CD14-positive monocyte (primary cell): ENCODE measurements around the gene LAMC1. TPM values are rescaled to one million over a fixed set of nuclear protein-coding genes. Genes with fewer than 3 reads are reported as not detected.

Experiments
- DNase-seq, 3 donors: peaks; one replicate each; pipeline ENCODE4 v3.0.0-alpha.2; 2011 to 2022
- H2AFZ ChIP-seq: 2 replicates; pipeline ENCODE4 v1.6.0; 2012; ENCODE audit warnings: mild to moderate bottlenecking, low read depth, low read length, inconsistent platforms; ENCODE audit not compliant: insufficient read depth, poor library complexity, severe bottlenecking
- H3K27ac ChIP-seq, 2 donors: 1 replicate in 1 of 2; 2 replicates in 1 of 2; pipeline ENCODE4 v1.5.1; 2012 to 2013; ENCODE audit warnings: low read length in 2 of 2, control low read depth in 1 of 2, inconsistent platforms in 1 of 2, low read depth in 1 of 2, mild to moderate bottlenecking in 1 of 2
- H3K27me3 ChIP-seq, 2 donors: one replicate each; pipeline versions ENCODE4 v1.6.0 to v1.6.1; 2011 to 2013; ENCODE audit warnings: low read length in 2 of 2; ENCODE audit not compliant: control insufficient read depth in 2 of 2, insufficient read depth in 2 of 2
- H3K36me3 ChIP-seq, 2 donors: replicated peaks in 1 of 2; 1 replicate in 1 of 2; 2 replicates in 1 of 2; pipeline versions ENCODE4 v1.5.1 to v1.6.1; 2012 to 2013; ENCODE audit warnings: low read length in 2 of 2, control low read depth in 1 of 2, inconsistent platforms in 1 of 2, mild to moderate bottlenecking in 1 of 2; ENCODE audit not compliant: insufficient read depth in 2 of 2, control insufficient read depth in 1 of 2
- H3K4me1 ChIP-seq, 2 donors: 1 replicate in 1 of 2; 2 replicates in 1 of 2; pipeline versions ENCODE4 v1.5.1 to v1.6.1; 2012 to 2013; ENCODE audit warnings: low read length in 2 of 2, control low read depth in 1 of 2, inconsistent platforms in 1 of 2, mild to moderate bottlenecking in 1 of 2, moderate library complexity in 1 of 2; ENCODE audit not compliant: insufficient read depth in 2 of 2, control insufficient read depth in 1 of 2
- H3K4me2 ChIP-seq: replicated peaks from 2 replicates; pipeline ENCODE3; 2012; ENCODE audit warnings: low read length, moderate library complexity, mild to moderate bottlenecking; ENCODE audit not compliant: poor library complexity, severe bottlenecking; ENCODE audit errors: extremely low read depth
- H3K4me3 ChIP-seq, 3 experiments: fragments of 200-600 bp in 1 of 3; sonication (generic) in 1 of 3; replicated peaks in 1 of 3; 1 replicate in 2 of 3; 2 replicates in 1 of 3; pipeline ENCODE4 v1.5.1; 2011 to 2013; ENCODE audit warnings: low read length in 3 of 3, mild to moderate bottlenecking in 3 of 3, control low read depth in 2 of 3, low read depth in 2 of 3, inconsistent platforms in 1 of 3, moderate library complexity in 1 of 3
- H3K79me2 ChIP-seq: 2 replicates; pipeline ENCODE4 v1.6.0; 2012; ENCODE audit warnings: mild to moderate bottlenecking, control low read depth, inconsistent platforms, low read length, moderate library complexity; ENCODE audit not compliant: insufficient read depth
- H3K9ac ChIP-seq: 2 replicates; pipeline ENCODE4 v1.6.0; 2017; ENCODE audit warnings: low read length, mild to moderate bottlenecking; ENCODE audit not compliant: insufficient read depth, poor library complexity, severe bottlenecking
- H3K9me3 ChIP-seq, 2 donors: replicated peaks in 1 of 2; 1 replicate in 1 of 2; 2 replicates in 1 of 2; pipeline versions ENCODE4 v1.5.1 to v1.6.1; 2012 to 2013; ENCODE audit warnings: low read length in 2 of 2, control low read depth in 1 of 2; ENCODE audit not compliant: control insufficient read depth in 1 of 2, insufficient read depth in 1 of 2
- H4K20me1 ChIP-seq: 2 replicates; pipeline ENCODE4 v1.6.0; 2012; ENCODE audit warnings: mild to moderate bottlenecking, low read length, control low read depth, moderate library complexity; ENCODE audit not compliant: insufficient read depth
- H3K27ac Mint-ChIP-seq, 7 donors: one replicate each; pipeline ENCODE4 v1.8.0; 2020; ENCODE audit warnings: mild to moderate bottlenecking in 7 of 7, mixed read lengths in 7 of 7, moderate library complexity in 6 of 7, inconsistent platforms in 2 of 7
- H3K27me3 Mint-ChIP-seq, 3 donors: one replicate each; pipeline ENCODE4 v1.8.0; 2021 to 2022; ENCODE audit warnings: low read depth in 3 of 3, mild to moderate bottlenecking in 3 of 3, mixed read lengths in 3 of 3, moderate library complexity in 3 of 3, inconsistent platforms in 1 of 3
- H3K36me3 Mint-ChIP-seq, 2 donors: one replicate each; pipeline ENCODE4 v1.8.0; 2020; ENCODE audit warnings: mixed read lengths in 2 of 2, inconsistent platforms in 1 of 2, mild to moderate bottlenecking in 1 of 2
- H3K4me1 Mint-ChIP-seq: one replicate; pipeline ENCODE4 v1.8.0; 2020; ENCODE audit warnings: mild to moderate bottlenecking, mixed read lengths
- H3K4me3 Mint-ChIP-seq, 2 donors: one replicate each; pipeline ENCODE4 v1.8.0; 2020; ENCODE audit warnings: mild to moderate bottlenecking in 2 of 2, mixed read lengths in 2 of 2, moderate library complexity in 1 of 2
- H3K9me3 Mint-ChIP-seq, 7 donors: one replicate each; pipeline ENCODE4 v1.8.0; 2020 to 2022; ENCODE audit warnings: mixed read lengths in 7 of 7, mild to moderate bottlenecking in 6 of 7, moderate library complexity in 6 of 7, inconsistent platforms in 2 of 7
- WGBS: methylation state at CpG from one replicate; pipeline ENCODE4 v1.1.5; 2013; ENCODE audit warnings: missing lambda C conversion rate; ENCODE audit not compliant: insufficient coverage; 5-methylcytosine and 5-hydroxymethylcytosine counted together
- intact Hi-C, 2 donors: fragments of 100-400 bp; cut with micrococcal nuclease; formaldehyde crosslinking; loops; one replicate each; pipeline versions ENCODE4 v1.15.0 to v1.15.1; 2023
- polyA plus RNA-seq, 3 donors: library from polyadenylated mRNA; depleted of rRNA in 1 of 3; unstranded in 2 of 3; stranded (reverse) in 1 of 3; fragments of 300-500 nt in 2 of 3; fragments of >200 nt in 1 of 3; fragmentation: Illumina TruSeq in 2 of 3; gene quantifications; 1 replicate in 2 of 3; 2 replicates in 1 of 3; pipeline ENCODE4 v1.2.3, GENCODE V29; 2012 to 2021
- TF ChIP-seq, protein P1 (sequence below): fragments of 200-600 bp; IDR thresholded peaks from one replicate; pipeline ENCODE4 v1.8.0; 2022; ENCODE audit warnings: antibody characterized with exemption, mild to moderate bottlenecking

The LAMC1 gene
- polyA plus RNA-seq, 3 donors = 0.34 to 1.7 (median 0.95) TPM

DNA sequence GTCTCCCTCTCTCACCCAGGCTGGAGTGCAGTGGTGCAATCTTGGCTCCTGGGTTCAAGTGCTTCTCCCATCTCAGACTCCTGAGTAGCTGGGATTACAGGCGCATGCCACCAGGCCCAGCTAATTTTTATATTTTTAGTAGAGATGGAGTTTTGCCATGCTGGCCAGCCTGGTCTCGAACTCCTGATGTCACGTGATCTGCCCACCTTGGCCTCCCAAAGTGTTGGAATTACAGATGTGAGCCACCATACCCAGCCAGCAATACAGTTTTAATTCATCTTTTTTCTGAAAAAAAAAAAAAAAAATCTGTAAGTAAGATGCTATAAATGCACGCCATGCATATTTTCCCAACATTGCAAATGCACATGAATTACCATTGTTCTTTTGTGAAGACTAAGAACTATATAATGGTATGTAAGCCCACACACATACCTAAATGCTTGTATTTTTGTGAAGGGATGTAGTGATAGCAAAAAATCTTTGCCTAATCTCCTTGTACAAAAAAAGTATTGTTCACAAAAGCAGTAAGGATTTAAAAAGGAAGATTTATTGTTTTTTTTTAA, 170.8 kb downstream of the LAMC1 start:
- H4K20me1 ChIP-seq = no peaks in the 10 kb centered on the region

GRCh38 chr1:183194527-183195141, 171.4 kb downstream of the LAMC1 start:
- Mint-ChIP-seq H3K4me1 (peaks cover 3% of the 10 kb centered on the region), H3K4me3 (no peak overlapping the region), H3K36me3 (no peaks in the 10 kb centered on the region), H3K27ac (no peak overlapping the region), H3K27me3 (peaks cover 3 to 17% (median 15%) of the 10 kb centered on the region in 3 donors), H3K9me3 (peaks cover 0 to 3% (median 0%) of the 10 kb centered on the region in 7 donors)
- peaks cover 0 to 6% of the 10 kb centered on the region in 2 donors for H3K27me3 ChIP-seq
- intact Hi-C loops = no loop called here
- H3K4me3 ChIP-seq = no peak overlapping the region
- H3K36me3 ChIP-seq = no peaks in the 10 kb centered on the region
- TF ChIP-seq, protein P1, sequence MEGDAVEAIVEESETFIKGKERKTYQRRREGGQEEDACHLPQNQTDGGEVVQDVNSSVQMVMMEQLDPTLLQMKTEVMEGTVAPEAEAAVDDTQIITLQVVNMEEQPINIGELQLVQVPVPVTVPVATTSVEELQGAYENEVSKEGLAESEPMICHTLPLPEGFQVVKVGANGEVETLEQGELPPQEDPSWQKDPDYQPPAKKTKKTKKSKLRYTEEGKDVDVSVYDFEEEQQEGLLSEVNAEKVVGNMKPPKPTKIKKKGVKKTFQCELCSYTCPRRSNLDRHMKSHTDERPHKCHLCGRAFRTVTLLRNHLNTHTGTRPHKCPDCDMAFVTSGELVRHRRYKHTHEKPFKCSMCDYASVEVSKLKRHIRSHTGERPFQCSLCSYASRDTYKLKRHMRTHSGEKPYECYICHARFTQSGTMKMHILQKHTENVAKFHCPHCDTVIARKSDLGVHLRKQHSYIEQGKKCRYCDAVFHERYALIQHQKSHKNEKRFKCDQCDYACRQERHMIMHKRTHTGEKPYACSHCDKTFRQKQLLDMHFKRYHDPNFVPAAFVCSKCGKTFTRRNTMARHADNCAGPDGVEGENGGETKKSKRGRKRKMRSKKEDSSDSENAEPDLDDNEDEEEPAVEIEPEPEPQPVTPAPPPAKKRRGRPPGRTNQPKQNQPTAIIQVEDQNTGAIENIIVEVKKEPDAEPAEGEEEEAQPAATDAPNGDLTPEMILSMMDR = no peak
- 0% methylated on average over 1 of the region's 1 CpG for WGBS
- H3K79me2 ChIP-seq = no peaks in the 10 kb centered on the region
- no peak overlapping the region for H3K9ac ChIP-seq
- H2AFZ ChIP-seq = no peak overlapping the region
- no peak overlapping the region for H3K27ac ChIP-seq
- no peaks in the 10 kb centered on the region for H3K9me3 ChIP-seq
- no peaks in the 10 kb centered on the region for H3K4me1 ChIP-seq
- H4K20me1 ChIP-seq = no peaks in the 10 kb centered on the region
- H3K4me2 ChIP-seq = no peak overlapping the region
- no peak for DNase-seq

More for the DNA sequence above, 170.8 kb downstream of the LAMC1 start:
- H3K9me3 ChIP-seq = no peaks in the 10 kb centered on the region
- Mint-ChIP-seq H3K27ac (no peak overlapping the region), H3K36me3 (no peaks in the 10 kb centered on the region), H3K4me1 (peaks cover 3% of the 10 kb centered on the region), H3K4me3 (no peak overlapping the region), H3K27me3 (peaks cover 3 to 22% (median 15%) of the 10 kb centered on the region in 3 donors), H3K9me3 (peaks cover 0 to 3% (median 0%) of the 10 kb centered on the region in 7 donors)
- no peaks in the 10 kb centered on the region for H3K4me1 ChIP-seq
- no CpG with 5 or more reads among the region's 4 CpGs for WGBS
- no peak overlapping the region for H2AFZ ChIP-seq
- no peak overlapping the region for H3K27ac ChIP-seq
- H3K9ac ChIP-seq = no peak overlapping the region
- no peaks in the 10 kb centered on the region for H3K79me2 ChIP-seq
- no peak overlapping the region for H3K4me2 ChIP-seq
- no peak for DNase-seq
- no peaks in the 10 kb centered on the region for H3K36me3 ChIP-seq
- TF ChIP-seq, protein P1 = no peak
- intact Hi-C loops = no loop called here
- no peak overlapping the region for H3K4me3 ChIP-seq
- peaks cover 0 to 8% of the 10 kb centered on the region in 2 donors for H3K27me3 ChIP-seq
